ENCODE results near the gene C1RL.
"Not testable (repeated sequence)": the region's sequence is repeated elsewhere in the genome, so short reads cannot be mapped to it uniquely, and the experiment has no call there.

C1RL gene

GRCh38 chr12:7061596-7061995, 47.4 kb downstream of the C1RL start:
- DNase-seq (ENCODE audit: low read depth), result no peak

- DNase-seq (ENCODE audit: low read depth), result no peak
Measured at GRCh38 chr12:7061138-7061537, 47.9 kb downstream of the C1RL start.

- DNase-seq (ENCODE audit: low read depth), result no peak
Measured at GRCh38 chr12:7060353-7060954, 48.6 kb downstream of the C1RL start, which contains the start of gene C1S. Gene C1S (plus strand): TSS chr12:7060718. CDS start chr12:7061913, 1,195 bp downstream.

- DNase-seq (ENCODE audit: low read depth), result no peak
Measured at GRCh38 chr12:7059780-7060179, 49.2 kb downstream of the C1RL start.

- DNase-seq (ENCODE audit: low read depth), result no peak
Measured at GRCh38 chr12:7058850-7059395, 50.1 kb downstream of the C1RL start.

- no peak for DNase-seq (ENCODE audit: low read depth)
Measured at GRCh38 chr12:7058163-7058845, 50.7 kb downstream of the C1RL start.

- DNase-seq (ENCODE audit: low read depth), result not testable (repeated sequence)
Measured at GRCh38 chr12:7055736-7056135, 53.3 kb downstream of the C1RL start.

- DNase-seq (ENCODE audit: low read depth), result no peak
Measured at GRCh38 chr12:7054925-7055324, 54.1 kb downstream of the C1RL start.

- not testable (repeated sequence) for DNase-seq (ENCODE audit: low read depth)
Measured at GRCh38 chr12:7049973-7050372, 59.0 kb downstream of the C1RL start.

GRCh38 chr12:7049445-7049951, 59.5 kb downstream of the C1RL start:
- not testable (repeated sequence) for DNase-seq (ENCODE audit: low read depth)

- DNase-seq (ENCODE audit: low read depth), result no peak
Measured at GRCh38 chr12:7047306-7047705, 61.7 kb downstream of the C1RL start.

GRCh38 chr12:7046383-7047105, 62.5 kb downstream of the C1RL start:
- DNase-seq (ENCODE audit: low read depth), result no peak

- DNase-seq (ENCODE audit: low read depth), result no peak
Measured at GRCh38 chr12:7045913-7046312, 63.1 kb downstream of the C1RL start.
